Ectodermal cell (in vitro differentiated cells): ENCODE data around the gene PTPA.
"Not testable (repeated sequence)": the region's sequence is repeated elsewhere in the genome, so short reads cannot be mapped to it uniquely, and the experiment has no call there.

Experiments
- H3K27ac ChIP-seq: 2 replicates; pipeline ENCODE4 v1.7.0; 2013; ENCODE audit warnings: mild to moderate bottlenecking, low read depth, low read length; ENCODE audit not compliant: insufficient read depth, poor library complexity, severe bottlenecking
- H3K27me3 ChIP-seq: 2 replicates; pipeline ENCODE4 v1.7.0; 2013; ENCODE audit warnings: mild to moderate bottlenecking, low read length; ENCODE audit not compliant: insufficient read depth, control insufficient read depth, poor library complexity, severe bottlenecking
- H3K36me3 ChIP-seq: one replicate; pipeline ENCODE4 v1.7.0; 2013; ENCODE audit warnings: low read length; ENCODE audit not compliant: control insufficient read depth, insufficient read depth
- H3K4me1 ChIP-seq: one replicate; pipeline ENCODE4 v1.7.0; 2013; ENCODE audit warnings: low read length; ENCODE audit not compliant: control insufficient read depth, insufficient read depth
- H3K4me3 ChIP-seq: 2 replicates; pipeline ENCODE4 v1.7.0; 2013; ENCODE audit warnings: low read depth, low read length, control low read depth; ENCODE audit not compliant: insufficient read depth
- H3K9me3 ChIP-seq: 2 replicates; pipeline ENCODE4 v1.7.0; 2013; ENCODE audit warnings: mild to moderate bottlenecking, low read length, moderate library complexity; ENCODE audit not compliant: control insufficient read depth
- WGBS, 2 experiments: methylation state at CpG; one replicate each; pipeline ENCODE4 v1.1.7; 2013; ENCODE audit warnings: missing lambda C conversion rate in 2 of 2; 5-methylcytosine and 5-hydroxymethylcytosine counted together

Gene PTPA

GRCh38 chr9:129183495-129184218 is 72.4 kb downstream of the PTPA start:
- no peak overlapping the region for H3K27ac ChIP-seq
- H3K36me3 ChIP-seq = no peaks in the 10 kb centered on the region
- no peaks in the 10 kb centered on the region for H3K9me3 ChIP-seq
- WGBS, 2 experiments = 60 to 74% methylated on average over 6 of the region's 6 CpGs
- no peak overlapping the region for H3K4me3 ChIP-seq
- peaks cover 24% of the 10 kb centered on the region for H3K4me1 ChIP-seq
- H3K27me3 ChIP-seq = peaks cover 38% of the 10 kb centered on the region

GRCh38 chr9:129184219-129184524 is 73.0 kb downstream of the PTPA start:
- no peak overlapping the region for H3K27ac ChIP-seq

GRCh38 chr9:129184596-129185122 is 73.4 kb downstream of the PTPA start:
- H3K4me3 ChIP-seq = no peak overlapping the region

More at GRCh38 chr9:129184219-129184524, 73.0 kb downstream of the PTPA start:
- Histone ChIP-seq H3K36me3 (no peaks in the 10 kb centered on the region), H3K9me3 (no peaks in the 10 kb centered on the region), H3K4me1 (peaks cover 18% of the 10 kb centered on the region), H3K4me3 (no peak overlapping the region), H3K27me3 (peaks cover 33% of the 10 kb centered on the region)
- 89 to 90% methylated on average over 7 of the region's 7 CpGs for WGBS, 2 experiments

GRCh38 chr9:129185402-129185801 is 74.2 kb downstream of the PTPA start:
- WGBS, 2 experiments = 91 to 94% methylated on average over 6 of the region's 6 CpGs
- H3K9me3 ChIP-seq = no peaks in the 10 kb centered on the region

More at GRCh38 chr9:129184596-129185122, 73.4 kb downstream of the PTPA start:
- WGBS, 2 experiments = 76 to 78% methylated on average over 9 of the region's 9 CpGs
- H3K9me3 ChIP-seq = no peaks in the 10 kb centered on the region
- H3K4me1 ChIP-seq = peaks cover 14% of the 10 kb centered on the region
- H3K27ac ChIP-seq = no peak overlapping the region
- H3K36me3 ChIP-seq = no peaks in the 10 kb centered on the region
- H3K27me3 ChIP-seq = peaks cover 28% of the 10 kb centered on the region

GRCh38 chr9:129185991-129186390 is 74.8 kb downstream of the PTPA start:
- no peaks in the 10 kb centered on the region for H3K36me3 ChIP-seq
- H3K4me1 ChIP-seq = peaks cover 13% of the 10 kb centered on the region
- no peak overlapping the region for H3K27ac ChIP-seq
- no peak overlapping the region for H3K4me3 ChIP-seq
- H3K9me3 ChIP-seq = no peaks in the 10 kb centered on the region
- H3K27me3 ChIP-seq = peaks cover 15% of the 10 kb centered on the region
- WGBS, 2 experiments = 89 to 91% methylated on average over 10 of the region's 10 CpGs

More at GRCh38 chr9:129185402-129185801, 74.2 kb downstream of the PTPA start:
- Histone ChIP-seq H3K27me3 (peaks cover 21% of the 10 kb centered on the region), H3K36me3 (no peaks in the 10 kb centered on the region), H3K27ac (no peak overlapping the region), H3K4me1 (peaks cover 13% of the 10 kb centered on the region), H3K4me3 (no peak overlapping the region)

- 71 to 76% methylated on average over 1 of the region's 1 CpG for WGBS, 2 experiments
- no peak overlapping the region for H3K27ac ChIP-seq
- no peak overlapping the region for H3K4me3 ChIP-seq
- H3K9me3 ChIP-seq = no peaks in the 10 kb centered on the region
- peaks cover 13% of the 10 kb centered on the region for H3K4me1 ChIP-seq
- H3K36me3 ChIP-seq = no peaks in the 10 kb centered on the region
- peaks cover 4% of the 10 kb centered on the region for H3K27me3 ChIP-seq
Measured at GRCh38 chr9:129187042-129187441, 75.8 kb downstream of the PTPA start.

- not testable (repeated sequence) for H3K27me3 ChIP-seq, H3K36me3 ChIP-seq, H3K9me3 ChIP-seq, H3K4me3 ChIP-seq, H3K27ac ChIP-seq, H3K4me1 ChIP-seq
- whole genome bisulfite sequencing, 2 experiments = 88 to 94% methylated on average over 8 of the region's 8 CpGs
Measured at GRCh38 chr9:129189971-129190370, 78.8 kb downstream of the PTPA start.

- no peaks in the 10 kb centered on the region for H3K4me1 ChIP-seq
- 89 to 93% methylated on average over 7 of the region's 7 CpGs for WGBS, 2 experiments
- no peaks in the 10 kb centered on the region for H3K9me3 ChIP-seq
- H3K27ac ChIP-seq = no peak overlapping the region
- H3K36me3 ChIP-seq = no peaks in the 10 kb centered on the region
- H3K27me3 ChIP-seq = no peaks in the 10 kb centered on the region
- H3K4me3 ChIP-seq = no peak overlapping the region
Measured at GRCh38 chr9:129191234-129191633, 80.0 kb downstream of the PTPA start.

- no peak overlapping the region for H3K27ac ChIP-seq
- no peaks in the 10 kb centered on the region for H3K36me3 ChIP-seq
- H3K4me3 ChIP-seq = no peak overlapping the region
- no peaks in the 10 kb centered on the region for H3K9me3 ChIP-seq
- WGBS, 2 experiments = 74 to 78% methylated on average over 7 of the region's 7 CpGs
- H3K4me1 ChIP-seq = peaks cover 7% of the 10 kb centered on the region
- H3K27me3 ChIP-seq = peaks cover 11% of the 10 kb centered on the region
Measured at GRCh38 chr9:129193655-129194054, 82.4 kb downstream of the PTPA start.

GRCh38 chr9:129194221-129194620 is 83.0 kb downstream of the PTPA start:
- no peak overlapping the region for H3K27ac ChIP-seq

More at GRCh38 chr9:129194221-129194620, 83.0 kb downstream of the PTPA start:
- H3K4me3 ChIP-seq = no peak overlapping the region
- H3K27me3 ChIP-seq = peaks cover 16% of the 10 kb centered on the region
- WGBS, 2 experiments = 58% methylated on average over 3 of the region's 3 CpGs
- no peaks in the 10 kb centered on the region for H3K36me3 ChIP-seq
- H3K4me1 ChIP-seq = peaks cover 8% of the 10 kb centered on the region
- H3K9me3 ChIP-seq = no peaks in the 10 kb centered on the region
